Activated CD8-positive, alpha-beta T cell treated with anti-CD3 and anti-CD28 coated beads for 36 hours (primary cell): ENCODE measurements around the gene TTLL5. TPM values are rescaled to one million over a fixed set of nuclear protein-coding genes. Genes with fewer than 3 reads are reported as not detected.

ENCODE experiments used
- ATAC-seq: fragments of 200-7000 bp; cut with Tn5 transposase; one replicate; pipeline ENCODE4 v1.10.0; 2021; ENCODE audit warnings: mild to moderate bottlenecking, moderate library complexity
- CTCF ChIA-PET: fragments of 350-600 bp; sonication (Branson Sonifier 250); formaldehyde crosslinking; loops from one replicate; lab custom pipeline; 2021; ENCODE audit warnings: antibody characterized with exemption; lab: Charles Lee
- POLR2A ChIA-PET: fragments of 350-600 bp; sonication (Branson Sonifier 250); formaldehyde crosslinking; loops from one replicate; lab custom pipeline; 2021; ENCODE audit warnings: antibody characterized with exemption; lab: Charles Lee
- DNase-seq: peaks from one replicate; pipeline ENCODE4 v3.0.0-alpha.2; 2020
- H3K27ac Mint-ChIP-seq: one replicate; pipeline ENCODE4 v1.8.0; 2021; ENCODE audit warnings: mild to moderate bottlenecking, mixed read lengths
- H3K27me3 Mint-ChIP-seq: one replicate; pipeline ENCODE4 v1.8.0; 2021; ENCODE audit warnings: mixed read lengths
- H3K36me3 Mint-ChIP-seq: one replicate; pipeline ENCODE4 v1.8.0; 2021; ENCODE audit warnings: low read depth, mixed read lengths
- H3K4me1 Mint-ChIP-seq: one replicate; pipeline ENCODE4 v1.8.0; 2021; ENCODE audit warnings: low read depth, mixed read lengths
- H3K4me3 Mint-ChIP-seq: one replicate; pipeline ENCODE4 v1.8.0; 2021; ENCODE audit warnings: mild to moderate bottlenecking, moderate library complexity, mixed read lengths
- H3K9me3 Mint-ChIP-seq: one replicate; pipeline ENCODE4 v1.8.0; 2021; ENCODE audit warnings: mixed read lengths
- intact Hi-C: fragments of 100-400 bp; cut with micrococcal nuclease; formaldehyde crosslinking; loops from one replicate; pipeline ENCODE4 v1.10.0; 2022
- total RNA-seq, 2 experiments: library from RNA; stranded (reverse); gene quantifications; one replicate each; pipeline ENCODE4 v1.2.3, GENCODE V29; 2021
- TF ChIP-seq, protein P1 (sequence below): fragments of 200-600 bp; IDR thresholded peaks from one replicate; pipeline ENCODE4 v1.8.0; 2022; ENCODE audit warnings: antibody characterized with exemption, mild to moderate bottlenecking

Gene TTLL5
- total RNA-seq, 2 experiments from 2014 or later, result 23.6 to 27.2 TPM

DNA sequence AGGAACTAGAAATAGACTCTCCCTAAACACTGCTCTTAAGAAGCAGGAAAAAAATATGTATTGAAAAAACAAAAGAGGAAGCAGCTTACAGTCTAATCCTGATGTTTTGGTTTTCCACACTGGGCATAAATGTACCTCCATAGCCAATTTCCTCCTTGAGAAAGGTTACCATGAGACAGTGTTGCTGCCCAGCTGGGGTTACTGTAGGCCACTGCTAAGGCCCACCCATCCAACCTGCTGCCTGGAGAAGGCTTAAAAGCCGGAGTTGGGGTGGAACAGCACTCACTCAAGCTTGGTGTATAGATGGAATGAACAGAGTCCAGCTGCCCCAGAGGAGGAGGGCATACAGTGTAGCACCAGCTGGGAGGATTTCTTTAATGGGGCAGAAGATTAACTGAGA lies 41.5 kb upstream of the TTLL5 start:
- POLR2A ChIA-PET, result no interaction called here

DNA sequence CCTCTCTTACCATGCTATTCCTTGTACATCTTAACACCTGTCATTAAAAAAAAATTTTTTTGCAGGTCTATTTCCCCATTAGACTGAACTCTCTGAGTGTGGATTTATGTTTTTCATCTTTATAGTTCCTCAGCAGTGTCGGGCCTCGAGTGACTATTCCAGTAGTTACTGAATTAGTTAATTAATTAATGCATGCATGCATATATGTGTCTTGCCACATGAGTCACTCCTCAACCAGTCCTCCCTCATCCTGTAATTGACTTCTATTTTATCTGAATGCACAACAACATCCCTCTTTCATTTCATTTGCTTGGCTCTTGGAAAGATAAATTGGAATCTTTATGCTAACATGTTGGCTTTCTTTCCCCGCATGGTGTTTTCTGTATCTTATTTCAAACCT lies 36.0 kb upstream of the TTLL5 start:
- ChIA-PET POLR2A (no interaction called here), CTCF (no interaction called here)
- no peak overlapping the region for H3K27ac Mint-ChIP-seq
- TF ChIP-seq, protein P1, sequence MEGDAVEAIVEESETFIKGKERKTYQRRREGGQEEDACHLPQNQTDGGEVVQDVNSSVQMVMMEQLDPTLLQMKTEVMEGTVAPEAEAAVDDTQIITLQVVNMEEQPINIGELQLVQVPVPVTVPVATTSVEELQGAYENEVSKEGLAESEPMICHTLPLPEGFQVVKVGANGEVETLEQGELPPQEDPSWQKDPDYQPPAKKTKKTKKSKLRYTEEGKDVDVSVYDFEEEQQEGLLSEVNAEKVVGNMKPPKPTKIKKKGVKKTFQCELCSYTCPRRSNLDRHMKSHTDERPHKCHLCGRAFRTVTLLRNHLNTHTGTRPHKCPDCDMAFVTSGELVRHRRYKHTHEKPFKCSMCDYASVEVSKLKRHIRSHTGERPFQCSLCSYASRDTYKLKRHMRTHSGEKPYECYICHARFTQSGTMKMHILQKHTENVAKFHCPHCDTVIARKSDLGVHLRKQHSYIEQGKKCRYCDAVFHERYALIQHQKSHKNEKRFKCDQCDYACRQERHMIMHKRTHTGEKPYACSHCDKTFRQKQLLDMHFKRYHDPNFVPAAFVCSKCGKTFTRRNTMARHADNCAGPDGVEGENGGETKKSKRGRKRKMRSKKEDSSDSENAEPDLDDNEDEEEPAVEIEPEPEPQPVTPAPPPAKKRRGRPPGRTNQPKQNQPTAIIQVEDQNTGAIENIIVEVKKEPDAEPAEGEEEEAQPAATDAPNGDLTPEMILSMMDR, result no peak
- DNase-seq, result no peak
- no peaks in the 10 kb centered on the region for H3K4me1 Mint-ChIP-seq
- intact Hi-C loops, result no loop called here
- no peak for ATAC-seq
- no peaks in the 10 kb centered on the region for H3K36me3 Mint-ChIP-seq
- no peaks in the 10 kb centered on the region for H3K27me3 Mint-ChIP-seq
- H3K9me3 Mint-ChIP-seq, result no peaks in the 10 kb centered on the region
- H3K4me3 Mint-ChIP-seq, result no peak overlapping the region

More for the DNA sequence above, 41.5 kb upstream of the TTLL5 start:
- TF ChIP-seq, protein P1, result no peak
- H3K4me1 Mint-ChIP-seq, result no peaks in the 10 kb centered on the region
- no peak overlapping the region for H3K27ac Mint-ChIP-seq
- H3K4me3 Mint-ChIP-seq, result no peak overlapping the region
- no peaks in the 10 kb centered on the region for H3K9me3 Mint-ChIP-seq
- no peaks in the 10 kb centered on the region for H3K36me3 Mint-ChIP-seq
- DNase-seq (no peak), ATAC-seq (no peak)
- CTCF ChIA-PET, result interaction anchor here (1.1 to 5.0 kb wide), 3 partner anchors 30 to 39 kb away, joined by 3 to 23 read pairs (median 3); no protein-coding TSS in a partner anchor
- H3K27me3 Mint-ChIP-seq, result no peaks in the 10 kb centered on the region
- intact Hi-C loops, result no loop called here

DNA sequence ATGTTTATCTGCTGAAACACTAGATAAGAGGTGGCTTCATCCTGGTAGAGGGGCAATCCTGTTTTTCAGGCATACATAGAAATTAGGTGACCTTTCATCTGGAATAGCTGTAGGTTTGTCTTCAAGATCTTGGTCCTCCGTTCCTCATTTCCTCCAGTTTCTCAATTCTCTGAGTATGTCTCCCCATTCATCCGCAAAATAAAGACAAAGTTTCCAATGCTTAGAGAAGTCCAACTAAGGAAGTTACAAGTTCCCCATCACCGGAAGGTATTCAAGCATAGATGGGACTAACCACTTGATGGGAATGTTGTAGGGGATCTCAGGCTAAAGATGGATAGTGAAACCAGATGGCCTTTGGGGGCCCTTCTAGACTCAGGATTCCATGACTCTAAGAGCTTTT lies 34.6 kb upstream of the TTLL5 start:
- CTCF ChIA-PET, result interaction anchor here (1.1 kb wide), 1 partner anchor 49 kb away, joined by 3 read pairs; no protein-coding TSS in a partner anchor

GRCh38 chr14:75626863-75627262 lies 34.2 kb upstream of the TTLL5 start:
- Mint-ChIP-seq H3K9me3 (no peaks in the 10 kb centered on the region), H3K27me3 (no peaks in the 10 kb centered on the region), H3K36me3 (no peaks in the 10 kb centered on the region), H3K4me1 (no peaks in the 10 kb centered on the region), H3K27ac (no peak overlapping the region), H3K4me3 (no peak overlapping the region)
- DNase-seq, result no peak
- ATAC-seq, result no peak
- CTCF ChIA-PET, result interaction anchor here (1.1 kb wide), 1 partner anchor 49 kb away, joined by 3 read pairs; no protein-coding TSS in a partner anchor
- POLR2A ChIA-PET, result no interaction called here
- intact Hi-C loops, result no loop called here
- TF ChIP-seq, protein P1, result no peak

More for the DNA sequence above, 34.6 kb upstream of the TTLL5 start:
- Mint-ChIP-seq H3K4me1 (no peaks in the 10 kb centered on the region), H3K9me3 (no peaks in the 10 kb centered on the region), H3K4me3 (no peak overlapping the region), H3K27me3 (no peaks in the 10 kb centered on the region), H3K27ac (no peak overlapping the region), H3K36me3 (no peaks in the 10 kb centered on the region)
- POLR2A ChIA-PET, result no interaction called here
- ATAC-seq (no peak), DNase-seq (no peak)
- intact Hi-C loops, result no loop called here
- TF ChIP-seq, protein P1, result no peak

DNA sequence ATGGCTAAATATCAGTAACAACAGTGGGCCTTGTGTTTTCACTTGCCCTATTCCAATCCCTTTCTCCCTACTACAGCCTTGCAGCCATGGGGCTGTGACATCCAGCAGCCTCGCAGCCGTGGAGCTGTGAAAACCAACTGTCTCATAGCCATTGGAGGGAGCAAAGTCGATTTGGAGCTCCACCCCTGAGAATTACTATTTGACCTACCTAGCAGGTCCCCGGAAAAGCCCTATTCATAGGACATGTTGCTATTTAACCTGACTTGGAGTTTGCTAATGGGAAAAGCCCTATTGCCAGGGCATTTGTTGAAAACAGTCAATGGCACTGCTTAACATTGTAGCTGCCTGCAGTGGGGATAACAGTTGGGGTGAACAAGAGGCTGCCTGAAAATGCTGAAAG lies 33.6 kb upstream of the TTLL5 start:
- no peak overlapping the region for H3K27ac Mint-ChIP-seq
- H3K4me3 Mint-ChIP-seq, result no peak overlapping the region
- ATAC-seq (no peak), DNase-seq (no peak)
- ChIA-PET CTCF (interaction anchor here (1.1 kb wide), 1 partner anchor 50 kb away, joined by 3 read pairs; no protein-coding TSS in a partner anchor), POLR2A (no interaction called here)
- H3K27me3 Mint-ChIP-seq, result no peaks in the 10 kb centered on the region
- no peaks in the 10 kb centered on the region for H3K36me3 Mint-ChIP-seq
- H3K9me3 Mint-ChIP-seq, result no peaks in the 10 kb centered on the region
- intact Hi-C loops, result no loop called here
- no peaks in the 10 kb centered on the region for H3K4me1 Mint-ChIP-seq
- TF ChIP-seq, protein P1, result no peak
